HG03575 (cell line): Measurements from ENCODE around the gene TMEM164.

Source experiments
- ATAC-seq: cut with Tn5 transposase; IDR thresholded peaks from one replicate; pipeline ENCODE4 v1.9.1; 2021; ENCODE audit not compliant: unreplicated experiment, insufficient number of reproducible peaks, low FRiP score; ENCODE audit errors: extremely low read depth

The TMEM164 gene

GRCh38 chrX:110059410-110059809 lies 56.5 kb downstream of the TMEM164 start:
- no peak for ATAC-seq

DNA sequence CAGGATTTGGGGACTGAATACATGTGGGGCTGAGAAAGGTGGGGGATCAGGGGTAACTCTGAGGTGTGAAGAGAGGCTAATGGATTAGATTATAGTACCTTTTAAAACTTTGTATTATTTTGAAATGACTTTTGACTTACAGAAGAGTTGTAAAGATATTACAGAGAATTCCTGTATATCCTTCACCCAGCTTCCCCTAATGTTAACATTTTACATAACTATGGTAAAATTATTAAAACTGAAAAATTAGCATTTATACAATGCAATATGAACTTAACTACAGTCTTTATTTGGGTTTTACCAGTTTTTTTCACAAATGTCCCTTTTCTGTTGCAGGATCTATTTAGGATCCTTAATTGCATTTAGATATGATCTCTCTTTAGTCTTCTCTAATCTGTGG lies 57.4 kb downstream of the TMEM164 start:
- no peak for ATAC-seq

DNA sequence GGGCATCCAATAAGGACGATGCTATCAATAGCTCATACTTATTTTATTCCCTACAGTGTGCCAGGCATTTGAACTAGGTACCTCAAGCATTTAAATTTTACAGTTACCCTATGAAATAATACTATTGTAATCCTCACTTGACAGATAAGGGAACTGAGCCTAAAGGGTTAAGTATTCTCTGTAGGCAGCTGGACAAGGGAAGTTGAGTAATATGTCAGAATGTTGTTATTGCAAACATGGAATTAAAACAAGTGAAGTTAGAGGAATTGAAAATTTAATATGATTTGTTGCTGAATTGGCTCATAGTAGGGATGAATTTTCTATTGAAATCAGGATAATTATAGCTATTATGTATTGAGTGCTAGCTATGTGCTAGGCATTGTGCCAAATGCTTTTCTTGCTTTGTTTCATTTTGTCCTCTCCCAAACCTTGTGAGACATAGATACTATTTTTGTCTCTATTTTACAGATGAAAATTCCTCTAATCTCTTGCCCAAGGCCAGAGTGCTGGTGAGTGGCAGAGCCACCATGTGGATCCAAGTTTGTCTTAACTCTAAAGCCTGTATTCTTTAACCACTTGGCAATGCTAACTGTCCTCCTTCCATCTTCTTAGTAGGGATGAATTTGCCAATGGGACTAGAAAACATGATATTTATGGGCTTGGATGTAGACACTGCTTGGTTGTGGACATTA lies 58.1 kb downstream of the TMEM164 start:
- ATAC-seq, result no peak

DNA sequence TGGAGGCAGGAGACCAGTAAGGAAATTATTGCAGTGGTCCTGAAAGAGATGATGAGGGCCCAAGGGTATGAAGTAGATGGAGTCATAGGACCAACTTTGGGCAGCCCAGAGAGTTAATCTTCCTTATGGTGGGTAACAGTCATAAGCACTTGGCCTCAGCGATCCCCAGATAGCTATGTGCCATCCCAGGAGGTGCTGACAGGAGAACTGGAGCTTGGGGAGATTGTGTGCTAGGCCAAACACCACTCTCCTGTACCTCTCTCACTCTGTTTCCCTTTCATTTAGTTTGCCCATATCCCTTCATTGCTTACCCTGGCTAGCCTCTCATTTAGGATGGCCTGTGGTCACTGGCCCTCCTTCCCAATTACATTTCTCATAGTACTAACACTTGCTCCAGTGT lies 60.0 kb downstream of the TMEM164 start:
- no peak for ATAC-seq

- no peak for ATAC-seq
Measured at GRCh38 chrX:110066488-110067225, 63.7 kb downstream of the TMEM164 start.

DNA sequence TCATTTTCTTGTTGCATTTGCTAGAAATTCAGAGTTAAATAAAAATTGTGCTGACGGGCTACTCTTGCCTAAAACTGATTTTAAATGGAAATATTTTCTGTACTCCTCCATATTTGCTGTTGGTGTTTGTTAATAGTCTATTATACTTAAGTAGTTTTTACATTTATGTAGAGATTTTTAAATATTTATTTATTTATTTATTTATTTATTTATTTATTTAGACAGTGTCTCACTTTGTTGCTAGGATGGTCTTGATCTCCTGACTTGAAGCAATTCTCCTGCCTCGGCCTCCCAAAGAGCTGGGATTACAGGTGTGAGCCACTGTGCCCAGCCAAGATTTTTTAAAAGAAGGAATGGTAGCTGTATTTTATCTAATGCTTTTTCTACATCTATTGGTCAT lies 68.1 kb downstream of the TMEM164 start:
- no peak for ATAC-seq

DNA sequence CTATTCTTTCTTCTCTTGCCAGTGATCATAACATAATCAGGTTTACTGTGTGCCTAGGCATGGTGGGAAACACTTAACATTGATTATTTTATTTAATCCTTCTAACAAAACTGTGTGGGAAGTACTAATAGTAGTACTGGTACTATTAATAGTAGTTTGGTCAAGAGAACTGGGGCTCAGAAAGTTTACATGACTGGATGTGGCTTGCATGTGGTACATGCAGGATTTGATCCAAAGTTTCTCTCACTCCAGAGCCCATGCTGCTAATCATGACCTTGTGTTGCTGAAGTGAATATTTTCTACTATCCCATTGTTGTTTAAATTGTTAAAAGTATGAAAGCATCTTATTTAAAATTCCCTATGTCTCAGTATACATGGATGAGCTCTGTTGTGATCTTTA lies 78.4 kb downstream of the TMEM164 start:
- no peak for ATAC-seq

DNA sequence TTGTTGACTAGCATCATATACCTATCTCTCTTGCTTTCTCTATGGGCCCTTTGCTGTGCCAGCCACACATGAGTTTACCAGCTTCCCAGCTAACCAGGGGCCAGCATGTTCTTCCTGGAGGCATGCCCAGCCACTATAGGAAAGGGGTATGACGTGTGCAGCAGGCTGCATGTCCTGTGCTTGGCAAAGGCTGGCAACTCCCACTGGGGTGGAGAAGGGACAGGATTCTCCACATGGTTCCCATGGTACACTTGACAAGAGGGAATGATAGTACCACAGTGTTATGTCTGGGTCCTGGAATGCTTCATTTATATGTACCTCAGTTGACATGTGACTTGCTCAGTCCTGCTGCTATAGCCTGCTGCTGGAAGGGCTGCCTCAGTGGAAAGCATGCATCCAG lies 78.8 kb downstream of the TMEM164 start:
- no peak for ATAC-seq

- no peak for ATAC-seq
Measured at GRCh38 chrX:110082161-110082560, 79.2 kb downstream of the TMEM164 start.

- ATAC-seq, result no peak
Measured at GRCh38 chrX:110086162-110086915, 83.4 kb downstream of the TMEM164 start.

DNA sequence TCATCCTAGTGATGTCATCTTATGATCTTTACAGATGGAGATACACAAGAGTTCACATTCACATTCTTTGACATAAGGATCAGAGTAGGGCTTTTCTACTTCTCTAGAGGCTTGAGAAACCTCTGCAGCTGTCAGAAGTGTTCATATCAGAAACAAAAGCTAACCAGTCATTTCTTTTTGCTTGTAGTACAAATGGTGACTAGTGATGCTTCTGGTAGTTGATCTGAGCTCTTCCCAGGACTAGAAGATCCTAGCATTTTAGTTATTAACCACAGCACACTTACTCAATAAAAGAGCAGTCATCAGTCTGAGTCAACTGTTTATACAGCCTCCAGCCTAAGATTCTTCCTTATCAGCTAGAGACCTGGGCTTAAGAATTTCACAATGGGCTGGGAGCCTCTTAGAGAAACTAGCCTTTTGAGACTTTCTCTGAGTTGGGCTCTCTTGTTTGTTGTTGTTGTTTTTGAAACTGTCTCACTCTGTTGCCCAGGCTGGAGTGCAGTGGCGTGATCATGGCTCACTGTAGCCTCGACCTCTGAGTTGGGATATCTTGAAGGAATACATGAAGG lies 84.1 kb downstream of the TMEM164 start:
- ATAC-seq, result no peak

DNA sequence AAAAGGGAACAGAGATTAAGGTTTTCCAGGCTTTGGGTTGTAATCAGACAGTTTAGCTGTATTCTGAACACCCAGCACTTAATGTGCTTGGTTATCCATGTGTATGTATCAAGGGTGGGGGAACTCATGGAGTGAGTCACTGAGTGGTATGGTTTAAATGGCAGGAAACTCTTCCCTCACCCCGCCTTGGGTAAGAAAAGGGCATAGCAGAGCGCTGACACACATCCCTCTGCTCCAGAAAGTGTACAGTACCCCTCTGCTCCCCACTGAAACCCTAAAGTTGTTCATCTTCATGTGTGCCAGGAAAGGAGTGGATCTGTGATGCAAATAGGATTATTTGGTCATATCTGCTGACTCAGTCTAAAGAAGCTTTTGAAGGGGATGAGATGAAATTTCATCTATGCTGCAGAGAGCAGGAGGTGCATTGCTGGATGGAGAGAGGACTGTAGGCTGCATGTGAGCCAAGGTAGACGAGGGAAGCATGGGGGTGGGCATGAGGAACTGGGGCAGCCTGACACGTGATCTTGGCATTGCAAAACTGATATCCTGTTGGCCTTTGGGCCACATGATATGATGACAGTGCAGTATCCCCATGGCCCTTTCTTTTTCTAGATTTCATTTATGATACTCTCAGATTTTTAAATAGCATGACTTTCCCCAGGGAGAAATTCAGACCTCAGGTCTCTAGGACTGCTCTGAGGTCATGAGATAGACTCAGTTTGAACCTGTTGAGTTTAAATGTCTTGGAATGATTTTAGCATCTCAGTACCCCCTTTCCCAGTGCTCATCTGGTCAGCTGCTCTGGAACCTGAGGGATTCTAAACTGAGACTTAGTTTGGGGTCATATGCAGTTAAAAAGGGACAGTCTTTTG lies 84.8 kb downstream of the TMEM164 start:
- no peak for ATAC-seq

- ATAC-seq, result no peak
Measured at GRCh38 chrX:110089656-110090403, 86.9 kb downstream of the TMEM164 start.

- ATAC-seq, result no peak
Measured at GRCh38 chrX:110097920-110098319, 95.0 kb downstream of the TMEM164 start.

DNA sequence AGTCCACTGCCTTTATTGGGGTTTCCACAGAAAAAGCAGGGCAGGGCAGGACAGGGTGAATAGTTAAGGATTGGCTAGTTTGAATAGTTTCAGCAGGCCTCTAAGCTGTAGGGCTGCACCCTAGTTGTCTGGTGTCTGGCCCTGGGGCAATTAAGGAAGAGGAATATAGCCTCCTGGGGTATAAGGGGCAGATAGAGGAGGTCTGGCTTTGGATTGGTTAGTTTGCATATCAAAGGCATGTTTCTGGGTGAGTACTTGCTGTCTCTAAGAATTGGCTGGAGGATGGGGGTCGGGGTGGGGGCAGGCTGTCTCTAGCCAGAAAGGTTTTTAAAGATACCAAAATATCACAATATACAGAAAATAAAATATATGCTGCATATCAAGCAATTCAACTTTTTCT lies 100.4 kb downstream of the TMEM164 start:
- no peak for ATAC-seq

- ATAC-seq, result no peak
Measured at GRCh38 chrX:110104078-110104477, 101.2 kb downstream of the TMEM164 start.

DNA sequence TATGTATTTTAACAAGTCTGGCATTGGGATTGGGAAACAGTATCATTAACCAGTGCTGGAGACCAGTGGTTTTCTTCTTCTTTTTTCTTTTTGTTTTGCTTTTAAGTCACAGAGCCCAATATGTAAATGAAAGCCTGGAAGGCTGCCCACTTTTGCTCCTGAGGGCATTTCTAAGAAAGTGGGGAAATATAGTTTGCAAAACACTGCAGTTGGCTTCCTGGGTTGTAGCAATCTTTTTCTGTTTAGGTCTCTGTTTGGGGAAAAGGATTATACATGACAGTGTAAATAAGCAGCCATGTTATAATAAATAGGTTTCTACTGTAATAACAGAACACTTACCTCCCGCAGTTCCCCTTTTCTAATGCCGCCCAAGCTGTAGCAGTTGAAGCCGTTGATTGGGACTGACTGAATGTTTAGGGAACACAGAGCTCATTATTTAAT lies 105.5 kb downstream of the TMEM164 start:
- ATAC-seq, result no peak

GRCh38 chrX:110114260-110114776 lies 111.4 kb downstream of the TMEM164 start:
- ATAC-seq, result no peak
